Stimulated activated CD8-positive, alpha-beta memory T cell treated with anti-CD3 and anti-CD28 coated beads, Interleukin-4, amount 100 ng/mL, for 24 hours (primary cell): ENCODE results near the gene NDST4.

Experiments used
- DNase-seq: peaks from one replicate; pipeline ENCODE4 v3.0.0-alpha.2; 2020; ENCODE audit warnings: low read depth

Gene NDST4

DNA sequence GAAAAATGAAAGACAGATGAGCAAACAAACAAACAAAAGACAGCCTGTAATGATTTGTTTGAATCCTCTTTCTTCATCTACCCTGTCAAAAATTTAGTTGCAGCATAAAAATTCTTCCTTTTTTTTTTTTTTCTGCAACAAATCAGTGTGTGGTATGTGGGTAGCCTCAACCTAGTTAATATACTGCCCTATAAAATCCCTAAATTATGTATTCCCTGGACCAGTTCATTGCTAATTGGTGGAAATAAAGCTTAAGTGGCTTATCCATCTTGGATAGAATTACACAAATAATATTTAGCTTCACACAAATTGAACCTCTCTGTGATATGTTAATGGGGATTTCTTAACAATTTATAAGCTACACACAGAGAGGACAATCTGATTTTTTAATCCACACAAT, 208.4 kb downstream of the NDST4 start:
- no peak for DNase-seq

DNA sequence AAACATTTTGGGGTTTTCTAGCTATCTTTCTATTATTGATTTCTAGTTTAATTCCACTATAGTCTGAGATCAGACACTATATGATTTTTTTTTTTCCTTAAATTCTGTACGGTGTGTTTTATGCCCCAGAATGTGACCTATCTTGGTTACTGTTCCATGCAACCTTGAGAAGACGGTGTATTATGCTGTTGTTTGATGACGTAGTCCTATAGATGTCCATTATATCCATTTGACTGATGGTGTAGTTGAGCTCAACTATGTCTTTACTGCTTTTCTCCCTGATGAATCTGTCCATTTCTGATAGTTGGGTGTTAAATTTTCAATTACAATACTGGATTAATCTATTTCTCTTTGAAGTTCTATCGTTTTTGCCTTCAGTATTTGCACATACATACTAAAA, 212.5 kb downstream of the NDST4 start:
- no peak for DNase-seq

DNA sequence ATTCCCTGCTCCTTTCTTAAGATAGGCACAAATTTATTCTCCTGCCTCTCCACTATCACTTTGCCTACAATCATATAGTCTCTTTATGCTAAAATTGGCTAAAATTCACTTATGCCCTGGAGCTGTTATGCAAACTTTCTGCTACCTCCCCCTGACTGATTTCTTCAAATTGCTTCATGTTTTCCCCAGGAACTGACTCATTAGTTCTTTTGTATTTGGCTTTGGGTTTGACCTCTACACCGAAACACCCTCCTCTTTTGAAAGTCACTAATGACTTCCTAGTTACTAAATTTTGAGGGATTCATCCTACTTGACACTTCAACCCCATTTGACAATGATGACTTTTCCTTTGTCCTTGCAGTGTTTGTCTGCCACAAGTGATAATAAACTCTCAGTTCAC, 222.6 kb downstream of the NDST4 start:
- no peak for DNase-seq

DNA sequence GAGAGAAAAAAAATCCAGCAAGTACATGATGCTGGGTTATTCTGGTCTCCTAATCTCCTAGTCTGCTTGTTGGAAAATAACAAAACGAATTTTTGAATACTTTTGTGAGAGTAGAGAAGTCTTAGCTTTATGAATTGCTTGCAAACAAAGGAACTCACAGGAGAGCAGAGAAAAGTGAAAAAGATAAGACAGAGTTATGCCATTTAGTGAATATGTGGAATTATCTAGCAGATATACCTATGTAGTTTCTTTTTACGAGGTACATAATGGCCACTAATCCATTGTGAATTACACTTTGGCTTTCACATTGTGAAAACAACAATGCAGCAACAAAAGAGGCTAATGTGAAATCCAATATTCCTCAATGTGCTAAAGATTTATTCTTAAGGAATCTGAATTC, 226.7 kb downstream of the NDST4 start:
- DNase-seq: no peak

DNA sequence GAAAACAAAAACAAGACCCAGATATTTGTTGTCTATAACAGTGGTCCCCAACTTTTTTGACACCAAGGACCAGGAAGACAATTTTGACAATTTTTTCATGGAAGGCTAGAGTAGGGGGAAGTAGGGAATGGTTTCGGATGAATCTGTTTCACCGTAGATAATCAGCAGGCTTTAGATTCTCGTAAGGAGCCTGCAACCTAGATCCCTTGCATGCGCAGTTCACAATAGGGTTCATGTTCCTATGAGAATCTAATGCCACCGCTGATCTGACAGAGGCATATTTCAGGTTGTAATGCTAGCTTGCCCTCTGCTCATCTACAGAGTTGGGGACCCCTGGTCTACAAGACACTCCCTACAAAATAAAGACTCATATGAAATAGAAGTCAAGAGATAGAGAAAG, 229.8 kb downstream of the NDST4 start:
- no peak for DNase-seq

DNA sequence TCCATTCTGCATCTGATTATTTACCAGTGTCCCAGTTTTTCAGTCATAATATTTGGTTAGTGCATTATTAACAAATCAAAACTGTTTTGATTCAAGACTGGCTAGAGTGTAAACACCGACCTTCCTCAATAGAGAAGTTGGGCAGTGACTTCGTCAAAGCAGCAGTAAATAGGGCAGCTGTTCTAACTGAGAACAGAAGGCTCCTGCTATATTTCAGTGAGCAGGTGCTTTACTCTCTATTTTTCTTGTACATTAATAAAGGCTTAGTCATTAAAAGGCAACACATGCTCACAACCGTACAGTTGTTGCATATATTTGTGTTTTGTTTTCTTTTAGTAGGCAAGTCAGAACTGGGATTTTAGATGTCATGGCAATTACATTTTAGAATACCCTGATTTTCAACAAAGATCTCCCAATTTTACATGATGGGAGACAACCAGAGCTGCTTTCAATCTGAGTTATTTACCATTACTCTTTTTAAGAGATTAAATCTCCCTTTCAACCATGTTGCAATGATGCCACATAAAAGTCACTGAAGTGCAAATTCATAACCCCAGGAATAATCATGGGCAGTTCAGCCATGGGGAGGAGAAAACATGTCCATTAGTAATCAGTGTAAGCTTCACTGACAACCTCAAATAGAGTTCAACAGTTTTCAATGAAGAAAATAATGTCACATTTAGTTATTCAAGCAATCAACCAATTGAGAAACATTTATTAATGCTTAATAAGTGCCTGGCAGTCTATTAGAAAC, 233.3 kb downstream of the NDST4 start:
- DNase-seq: no peak

DNA sequence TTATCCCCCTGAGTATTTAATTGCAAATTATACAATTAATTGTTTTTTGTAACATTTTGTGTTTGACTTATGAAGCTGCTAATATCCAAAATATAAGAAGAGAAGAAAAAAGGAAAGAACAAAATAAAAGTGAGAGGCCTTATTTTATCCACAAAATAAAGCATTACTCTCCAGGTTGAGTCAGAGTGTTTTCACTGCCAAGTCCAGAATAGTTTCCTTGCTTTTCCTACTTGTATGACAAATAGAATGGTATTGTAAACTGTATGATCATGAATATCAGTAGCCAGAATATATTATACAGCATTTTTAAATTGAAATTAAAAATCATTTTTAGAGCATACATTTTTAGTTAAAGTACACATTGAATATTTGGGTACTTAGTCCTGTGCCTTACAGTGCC, 237.8 kb downstream of the NDST4 start:
- no peak for DNase-seq

DNA sequence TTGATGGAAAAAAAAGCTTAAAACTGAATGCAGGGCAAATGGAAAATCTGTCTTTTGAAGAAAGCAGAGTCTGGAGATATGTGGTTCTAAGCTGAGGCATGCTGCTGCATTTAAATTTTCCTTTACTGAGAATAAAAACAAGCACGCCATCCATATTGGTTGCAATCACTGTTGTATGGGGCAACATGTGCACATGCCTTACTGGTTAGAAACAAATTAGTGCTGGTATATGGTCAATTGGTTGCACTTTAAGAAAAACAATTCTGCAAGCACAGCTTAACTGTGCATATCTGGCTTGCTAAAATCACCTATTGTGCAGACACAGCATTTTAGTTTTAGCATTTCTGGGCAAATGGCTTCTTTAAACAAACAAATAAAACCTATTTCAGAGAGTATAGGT, 239.1 kb downstream of the NDST4 start:
- no peak for DNase-seq

DNA sequence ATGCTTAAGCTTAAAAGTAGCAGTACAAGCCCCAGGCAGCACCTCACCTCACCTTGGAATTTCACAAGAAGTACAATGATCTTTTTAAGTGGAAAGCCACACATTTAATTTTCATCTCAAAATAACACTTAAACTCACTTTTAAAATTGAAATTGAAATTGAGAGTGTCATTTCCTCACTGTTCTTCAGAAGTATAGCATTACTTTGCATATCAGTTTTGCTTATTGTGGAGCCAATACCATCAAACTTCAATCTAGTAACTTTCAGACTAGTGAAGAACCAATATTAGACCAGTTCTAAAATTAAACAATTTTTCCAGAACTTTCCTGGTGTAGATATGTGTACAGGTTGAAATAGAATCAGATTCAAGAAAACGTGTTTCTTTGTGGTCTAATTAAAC, 242.4 kb downstream of the NDST4 start:
- DNase-seq: no peak

DNA sequence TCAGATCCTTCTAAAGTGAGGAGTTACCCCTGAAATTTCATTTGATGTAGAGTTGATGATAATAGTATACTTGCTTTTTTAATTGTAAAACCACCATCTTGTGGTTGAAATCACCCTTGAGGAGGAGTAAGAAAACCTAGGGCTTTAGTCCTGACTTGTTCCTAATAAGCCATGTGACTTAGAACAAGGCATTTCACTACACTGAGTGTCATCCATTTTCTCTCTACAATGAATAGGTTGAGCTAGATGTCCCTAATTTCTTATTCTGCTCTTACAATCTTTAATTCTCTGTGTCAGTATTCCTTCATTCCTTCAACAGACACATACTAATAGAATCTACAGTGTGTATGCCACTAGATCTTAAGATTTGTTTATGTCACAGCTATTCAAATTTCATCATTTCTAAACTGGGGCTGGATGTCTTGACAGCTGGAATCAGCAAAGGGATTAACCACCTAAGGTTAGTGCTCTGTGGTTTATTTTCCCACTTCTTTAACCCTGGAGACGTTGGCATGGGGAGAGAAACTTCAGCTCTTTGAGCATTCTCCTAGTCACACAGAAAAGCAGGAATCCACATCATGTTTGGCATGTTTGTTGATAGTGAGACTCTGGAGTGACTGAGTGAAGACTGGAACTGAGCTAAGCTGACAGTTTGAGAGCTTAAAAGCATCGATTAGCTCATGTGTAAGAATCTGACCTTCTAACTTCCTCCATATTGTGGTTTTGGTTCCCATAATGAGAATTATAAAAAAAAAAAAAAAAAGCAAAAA, 246.3 kb downstream of the NDST4 start:
- DNase-seq: no peak

DNA sequence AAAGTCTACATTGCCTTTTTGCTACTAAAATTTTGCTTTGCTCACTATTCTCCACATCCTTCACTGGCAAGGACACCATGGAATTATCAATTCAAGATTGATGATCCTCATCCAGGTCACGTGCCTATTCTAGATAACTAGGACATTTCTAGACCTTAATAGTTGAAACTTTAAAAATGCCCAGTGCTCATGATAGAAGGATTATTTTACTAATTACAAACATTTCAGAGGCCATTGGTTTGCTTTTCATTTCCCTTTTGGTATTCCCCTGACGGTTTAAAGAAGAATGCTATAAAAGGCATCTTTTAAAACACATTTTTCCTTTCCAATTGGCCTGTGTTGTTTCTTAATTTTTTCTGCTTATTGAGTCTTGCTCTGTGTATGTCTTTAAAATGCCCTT, 249.4 kb downstream of the NDST4 start:
- DNase-seq: no peak

DNA sequence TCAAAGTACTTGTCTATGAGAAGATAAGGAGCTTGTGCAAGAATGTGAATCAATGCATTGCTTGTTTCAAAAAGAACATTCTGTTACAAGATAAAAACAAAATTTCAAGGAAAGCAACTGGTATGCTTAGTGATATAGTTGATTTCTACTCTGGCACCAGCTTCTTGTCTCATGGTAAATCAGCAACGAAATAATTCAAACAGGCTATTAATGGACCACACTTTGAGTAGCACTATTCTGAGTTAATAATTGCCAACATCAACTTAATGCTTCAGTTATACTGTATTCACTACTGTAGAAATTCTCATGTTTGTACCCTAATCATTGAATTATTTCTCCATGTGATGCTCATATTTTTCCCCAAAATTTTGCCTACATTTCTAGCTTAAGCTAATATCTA, 252.6 kb downstream of the NDST4 start:
- DNase-seq: no peak

DNA sequence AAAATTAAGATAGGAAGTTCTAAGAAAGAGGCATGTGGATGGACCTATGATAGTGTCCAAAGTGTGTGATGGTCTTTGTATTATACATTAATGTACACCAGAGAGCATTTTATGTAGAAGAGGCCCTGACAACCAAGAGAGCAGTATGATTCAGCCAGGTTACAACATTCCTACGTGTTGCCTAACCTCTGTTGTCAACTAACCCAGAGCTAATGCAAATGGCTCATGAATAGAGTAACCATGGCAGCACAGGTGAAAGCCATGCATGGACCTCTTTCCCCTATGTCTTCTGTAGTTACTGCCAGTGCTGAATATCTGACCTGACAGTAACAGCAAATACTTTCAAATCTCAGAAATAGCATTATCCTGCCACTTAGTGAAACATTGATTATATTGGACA, 255.6 kb downstream of the NDST4 start:
- no peak for DNase-seq

DNA sequence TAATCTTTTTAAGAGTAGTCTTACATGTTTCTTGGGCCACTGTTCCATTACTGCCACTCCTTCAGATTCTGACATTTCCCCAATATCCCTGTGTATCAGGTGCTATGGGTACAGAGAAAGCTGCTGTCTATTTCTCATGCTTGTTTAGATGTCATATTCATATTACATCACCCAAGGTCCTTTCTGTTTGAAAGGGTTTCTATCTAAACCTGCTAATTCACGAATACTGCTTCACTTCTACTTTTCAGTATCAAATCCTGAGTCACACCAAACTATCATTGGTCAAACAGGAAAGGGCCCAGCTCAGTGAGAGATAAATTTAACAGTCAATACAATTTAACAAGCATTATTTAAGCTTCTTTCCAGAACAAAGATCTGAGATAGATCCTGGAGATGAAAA, 273.4 kb downstream of the NDST4 start:
- no peak for DNase-seq

DNA sequence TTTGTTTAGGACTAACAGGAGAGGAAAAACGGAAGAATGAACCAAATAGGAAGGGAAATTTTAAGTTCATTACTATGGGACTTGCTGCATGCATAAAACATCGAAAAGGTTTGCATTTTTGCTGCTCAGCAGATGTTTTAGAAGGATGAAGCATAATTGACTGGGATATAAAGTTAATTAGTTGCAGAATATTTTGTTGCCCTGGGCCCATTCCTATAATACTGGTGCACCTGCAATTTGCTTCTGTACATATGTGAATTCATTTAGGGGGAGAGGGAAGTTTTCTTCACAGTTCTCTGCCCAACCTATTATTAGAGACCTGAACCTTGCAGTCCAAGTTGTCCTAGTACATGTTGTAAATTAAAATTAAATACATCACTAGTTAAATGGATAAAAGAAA, 282.8 kb downstream of the NDST4 start:
- no peak for DNase-seq

DNA sequence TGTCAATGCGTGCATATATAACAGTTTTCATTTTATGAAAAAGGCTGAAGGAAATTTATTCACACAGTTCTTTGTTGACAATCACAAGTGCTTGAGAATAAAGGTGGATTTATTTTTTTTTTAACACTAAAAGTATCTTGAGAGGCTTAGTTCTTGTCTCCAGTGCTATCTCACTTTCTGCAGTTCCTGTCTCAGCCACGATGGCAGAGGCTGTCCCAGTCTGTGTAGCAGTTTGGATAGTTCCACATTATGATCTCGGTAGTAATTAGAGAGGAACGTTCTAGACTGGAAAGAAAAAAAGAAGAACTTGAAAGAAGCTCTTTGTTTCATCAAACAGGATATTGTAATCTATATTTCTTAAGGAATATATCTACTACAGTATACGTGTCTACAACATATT, 285.8 kb downstream of the NDST4 start:
- no peak for DNase-seq

DNA sequence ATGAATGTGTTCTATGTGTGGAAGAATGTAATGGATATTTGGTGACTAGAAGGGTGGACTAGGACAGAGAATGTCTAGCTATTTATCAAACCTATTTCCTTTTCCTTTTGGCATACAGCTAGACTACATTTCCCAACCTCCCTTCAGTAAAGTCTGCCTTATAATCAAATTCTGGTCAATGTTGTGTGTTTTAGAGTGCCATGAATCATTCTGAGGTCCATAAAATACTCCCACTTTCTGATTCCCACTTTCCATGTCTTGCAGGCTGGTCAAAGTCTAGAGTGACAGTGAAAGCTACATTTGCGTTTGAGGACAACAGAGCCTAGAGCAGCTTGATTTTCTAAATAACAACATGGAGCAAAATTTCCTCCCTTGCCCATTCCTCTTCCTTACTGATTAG, 297.7 kb downstream of the NDST4 start:
- DNase-seq: no peak

DNA sequence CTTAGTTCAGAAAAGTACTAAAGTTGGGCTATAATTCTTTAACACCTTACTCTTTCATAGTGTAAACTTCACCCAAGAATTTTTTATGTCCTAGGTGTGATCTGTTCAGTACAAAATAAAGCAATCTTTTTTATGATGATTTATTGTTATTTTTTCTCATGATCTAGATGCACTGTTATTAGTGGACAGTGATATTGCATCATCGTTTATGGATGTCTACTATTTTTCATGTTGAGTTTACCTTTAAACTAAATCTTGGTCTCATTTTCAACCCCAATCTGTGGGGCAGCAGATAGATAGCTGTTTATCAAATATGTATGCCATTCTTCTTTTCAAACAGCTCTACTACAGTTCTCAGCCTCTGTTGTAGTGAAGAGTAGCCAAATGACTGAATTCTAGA, 299.5 kb downstream of the NDST4 start:
- no peak for DNase-seq

DNA sequence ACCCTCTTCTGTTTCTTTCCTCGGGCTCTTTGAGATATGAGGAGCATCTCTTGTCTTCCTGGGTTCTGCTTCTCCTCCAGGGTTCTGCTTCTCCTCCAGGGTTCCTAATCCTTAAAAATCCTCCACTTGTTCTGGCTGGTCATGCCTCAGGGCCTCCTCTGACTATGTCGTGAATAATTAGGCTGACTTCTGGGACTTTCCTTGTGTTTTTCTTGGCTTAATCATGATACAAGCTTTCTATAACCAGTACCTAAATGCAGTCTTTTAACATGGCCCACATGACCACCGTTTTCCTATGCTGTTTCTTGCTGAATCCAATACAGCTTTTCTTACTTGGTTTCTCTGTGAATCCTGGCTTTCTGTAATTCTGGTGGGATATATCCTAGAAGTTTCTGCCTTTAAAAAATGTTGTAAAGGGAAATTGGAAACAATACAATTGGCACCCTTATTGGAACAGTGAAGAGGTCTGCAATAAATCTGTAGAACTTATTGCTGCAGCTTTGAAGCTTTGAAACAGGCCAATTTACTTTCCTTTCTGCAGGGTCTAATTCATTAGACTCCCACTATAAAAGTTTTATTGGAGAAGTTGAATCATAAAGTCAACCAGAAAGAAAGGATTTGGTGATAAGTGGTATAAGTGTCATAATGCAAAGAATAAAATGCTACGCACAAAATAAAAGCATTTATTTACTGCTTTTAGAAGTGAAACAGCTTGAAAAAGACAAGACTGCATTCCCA, 301.7 kb downstream of the NDST4 start:
- no peak for DNase-seq

DNA sequence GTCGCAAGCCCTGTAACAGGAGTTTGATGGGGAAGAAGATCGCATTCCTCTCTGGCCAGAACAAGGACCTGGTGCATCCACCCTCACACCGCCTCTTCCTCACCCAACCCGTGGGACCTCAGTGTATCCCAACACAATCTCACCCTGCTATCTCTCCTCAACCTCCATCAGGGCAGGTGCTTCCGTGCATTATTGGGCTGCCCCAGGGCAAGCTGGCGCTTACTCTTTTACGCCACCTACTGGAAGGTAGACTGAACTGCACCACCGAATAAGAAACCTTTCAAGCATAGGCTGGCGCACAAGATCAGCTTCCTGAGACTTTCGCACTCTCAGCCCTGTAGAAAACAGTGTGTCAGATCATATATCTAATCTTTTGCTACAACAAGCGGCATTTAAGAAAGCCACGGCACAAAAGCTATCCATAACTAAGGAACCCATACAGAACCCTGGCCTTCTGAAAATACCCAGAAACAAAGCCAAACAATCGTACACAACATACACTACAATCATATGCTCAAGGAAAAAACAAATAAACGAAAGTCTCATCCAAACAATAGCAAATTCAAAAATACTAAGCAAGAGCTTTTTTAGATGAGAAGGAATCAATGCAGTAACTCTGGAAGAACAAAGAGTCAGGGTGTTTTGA, 305.5 kb downstream of the NDST4 start:
- DNase-seq: no peak

DNA sequence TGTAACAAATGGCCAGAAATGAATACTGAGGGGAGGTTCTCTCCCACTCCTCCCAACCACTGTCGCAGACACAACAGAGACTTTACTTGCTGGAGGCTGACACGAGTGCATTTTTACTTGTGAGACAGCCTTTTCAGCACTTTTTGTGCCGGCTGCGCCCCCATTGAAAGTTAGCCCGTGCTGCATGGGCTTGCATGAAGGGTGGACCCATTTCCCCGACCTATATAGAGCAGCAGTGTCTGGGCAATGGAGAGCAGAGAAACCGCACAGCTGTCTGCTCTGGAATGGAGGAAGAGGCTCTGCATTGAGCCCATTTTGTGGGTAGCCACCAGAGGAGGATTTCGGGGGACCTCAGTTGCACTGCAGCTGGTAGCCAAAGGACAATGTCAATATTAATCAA, 306.1 kb downstream of the NDST4 start:
- no peak for DNase-seq

DNA sequence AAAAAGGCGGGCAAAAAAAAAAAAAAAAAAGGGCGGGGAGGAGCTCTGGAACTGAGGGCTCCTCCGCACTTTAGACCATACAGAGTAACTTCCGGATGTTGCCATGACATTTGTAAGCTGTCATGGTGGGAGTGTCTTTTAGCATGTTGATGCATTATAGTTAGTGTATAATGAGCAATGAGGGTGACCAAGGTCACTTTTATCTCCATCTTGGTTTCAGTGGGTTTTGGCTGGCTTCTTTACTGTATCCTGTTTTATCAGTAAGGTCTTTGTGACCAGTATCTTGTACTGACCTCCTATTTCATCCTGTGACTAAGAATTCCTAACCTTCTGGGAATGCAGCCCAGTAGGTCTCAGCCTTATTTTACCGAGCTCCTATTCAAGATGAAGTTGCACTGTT, 321.4 kb downstream of the NDST4 start:
- no peak for DNase-seq

DNA sequence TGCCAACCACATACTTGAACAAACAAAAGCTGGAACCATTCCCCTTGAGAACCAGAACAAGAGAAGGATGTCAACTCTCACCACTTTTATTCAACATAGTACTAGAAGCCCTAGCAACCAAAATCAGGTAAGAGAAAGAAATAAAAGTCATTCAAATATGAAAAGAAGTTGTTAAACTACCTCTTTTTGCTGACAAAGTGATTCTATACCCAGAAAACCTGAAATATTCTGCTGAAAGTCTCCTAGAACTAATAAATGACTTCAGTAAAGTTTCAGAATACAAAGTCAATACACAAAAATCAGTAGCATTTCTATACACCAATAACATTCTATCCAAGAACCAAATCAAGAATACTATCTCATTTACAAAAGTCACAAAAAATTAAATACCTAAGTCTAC, 327.9 kb downstream of the NDST4 start:
- DNase-seq: no peak
